K562 (cell line): Measurements from ENCODE around the gene SCAMP5. TPM values are rescaled to one million over a fixed set of nuclear protein-coding genes. Genes with fewer than 3 reads are reported as not detected.
A peak's percentile ranks its signal among the peaks of the same experiment; 100 is the strongest.

Experiments used
- ATAC-seq: fragments of 200-7000 bp; cut with Tn5 transposase; 3 replicates; pipeline ENCODE4 v1.9.1; 2020; ENCODE audit warnings: moderate library complexity
- BruUV-seq: library from RNA; stranded (reverse); fragments of 400-500 nt; replicated peaks from 2 replicates; lab custom pipeline; 2021; lab: Mats Ljungman, UMichigan
- CTCF ChIA-PET: fragments of 300-600 bp; formaldehyde crosslinking; extraction: SDS; loops from one replicate; lab custom pipeline; 2021; ENCODE audit warnings: low intra/inter-chr PET ratio; lab: Yijun Ruan, JAX
- POLR2A ChIA-PET: fragments of 300-600, 350-650 bp; sonication (Branson Sonifier 250); formaldehyde crosslinking; extraction: SDS; loops from one replicate; lab custom pipeline; 2021; ENCODE audit warnings: antibody characterized with exemption, inconsistent platforms; lab: Yijun Ruan, JAX
- DNase-seq, 4 experiments: peaks; one replicate each; pipeline versions ENCODE4 v3.0.0 to v3.0.0-alpha.2; 2011 to 2018; ENCODE audit warnings: low spot score in 3 of 4, mixed read lengths in 3 of 4; ENCODE audit errors: extremely low read depth in 1 of 4
- FAIRE-seq: peaks from 2 replicates; lab custom pipeline; 2011; peaks lifted over from hg19 to GRCh38; lab: Jason Lieb, UNC
- H2AFZ ChIP-seq: 2 replicates; pipeline ENCODE4 v1.6.0; 2011; ENCODE audit warnings: low read depth, low read length, control low read depth, inconsistent platforms
- H3K27ac ChIP-seq: fragments of 200-600 bp; 3 replicates; pipeline ENCODE4 v1.8.0; 2011; ENCODE audit warnings: low read depth, mild to moderate bottlenecking, control low read depth, inconsistent platforms, low read length, moderate library complexity, mixed read lengths; ENCODE audit errors: extremely low read depth
- H3K27me3 ChIP-seq, 2 experiments: fragments of 300-600 bp in 1 of 2; 2 replicates in 1 of 2; 3 replicates in 1 of 2; pipeline versions ENCODE4 v1.6.0 to v1.8.0; 2011; ENCODE audit warnings: inconsistent platforms in 2 of 2, low read length in 2 of 2, mild to moderate bottlenecking in 1 of 2, mixed read lengths in 1 of 2, moderate library complexity in 1 of 2; ENCODE audit not compliant: control insufficient read depth in 2 of 2, insufficient read depth in 2 of 2
- H3K36me3 ChIP-seq: fragments of 300-600 bp; 3 replicates; pipeline ENCODE4 v1.8.0; 2011; ENCODE audit warnings: mild to moderate bottlenecking, low read length, inconsistent platforms; ENCODE audit not compliant: control insufficient read depth, insufficient read depth
- H3K4me1 ChIP-seq, 2 experiments: fragments of 200-600 bp in 1 of 2; replicated peaks in 1 of 2; 2 replicates in 1 of 2; 3 replicates in 1 of 2; pipeline versions ENCODE4 v1.5.1 to v1.8.0; 2011; ENCODE audit warnings: inconsistent platforms in 2 of 2, low read length in 2 of 2, mild to moderate bottlenecking in 1 of 2, mixed read lengths in 1 of 2, moderate library complexity in 1 of 2; ENCODE audit not compliant: control insufficient read depth in 2 of 2, insufficient read depth in 2 of 2
- H3K4me2 ChIP-seq: 2 replicates; pipeline ENCODE4 v1.6.1; 2011; ENCODE audit warnings: low read length, control low read depth, inconsistent platforms, mixed read lengths; ENCODE audit not compliant: insufficient read depth
- H3K4me3 ChIP-seq: fragments of 200-600 bp; sonication (generic), shearing (Covaris generic); 2 replicates; pipeline ENCODE4 v1.5.1; 2016; ENCODE audit warnings: control low read depth, inconsistent platforms
- H3K79me2 ChIP-seq: fragments of 200-600 bp; 3 replicates; pipeline ENCODE4 v1.8.0; 2011; ENCODE audit warnings: low read length, inconsistent platforms; ENCODE audit not compliant: control insufficient read depth, insufficient read depth
- H3K9ac ChIP-seq, 2 experiments: 2 replicates each; pipeline versions ENCODE4 v1.6.0 to v1.6.1; 2011; ENCODE audit warnings: low read depth in 2 of 2, low read length in 2 of 2, control low read depth in 1 of 2, inconsistent platforms in 1 of 2, mild to moderate bottlenecking in 1 of 2, mixed read lengths in 1 of 2; ENCODE audit not compliant: insufficient read depth in 1 of 2
- H3K9me1 ChIP-seq: one replicate; pipeline ENCODE4 v1.6.0; 2011; ENCODE audit warnings: inconsistent platforms, mild to moderate bottlenecking, low read length, moderate library complexity; ENCODE audit not compliant: control insufficient read depth, insufficient read depth
- H3K9me3 ChIP-seq: replicated peaks from 2 replicates; pipeline ENCODE4 v1.5.1; 2011; ENCODE audit warnings: low read depth, low read length, inconsistent platforms; ENCODE audit not compliant: control insufficient read depth, insufficient read depth
- H4K20me1 ChIP-seq: replicated peaks from 2 replicates; pipeline ENCODE4 v1.6.1; 2011; ENCODE audit warnings: low read length, inconsistent platforms, mixed read lengths; ENCODE audit not compliant: control insufficient read depth, insufficient read depth
- BRF1 ChIP-seq: IDR thresholded peaks from 3 replicates; pipeline ENCODE4 v1.6.1; 2011; ENCODE audit warnings: borderline replicate concordance, mild to moderate bottlenecking; ENCODE audit not compliant: insufficient read length; ENCODE audit errors: extremely low read depth
- CHAMP1 ChIP-seq: fragments of 450-650 bp; IDR thresholded peaks from 2 replicates; pipeline ENCODE4 v1.6.1; 2016; ENCODE audit warnings: mild to moderate bottlenecking
- CSDE1 ChIP-seq, 2 experiments: fragments of 450-650 bp; IDR thresholded peaks; 2 replicates each; pipeline ENCODE4 v1.6.1; 2016; ENCODE audit warnings: mild to moderate bottlenecking in 1 of 2
- FOXA3 ChIP-seq, 2 experiments: fragments of 450-650 bp in 1 of 2; sonication (generic) in 1 of 2; formaldehyde crosslinking; IDR thresholded peaks in 1 of 2; conservative IDR thresholded peaks in 1 of 2; 2 replicates each; pipeline versions ENCODE4 v1.4.0 to v1.8.0; 2020 to 2022; ENCODE audit warnings: mild to moderate bottlenecking in 2 of 2, missing genetic modification reagents in 1 of 2
- GABPB1 ChIP-seq: sonication (generic); formaldehyde crosslinking; IDR thresholded peaks from 2 replicates; pipeline ENCODE4 v1.8.0; 2022; ENCODE audit warnings: mild to moderate bottlenecking, missing genetic modification reagents
- HNRNPK ChIP-seq: fragments of 200-400 bp; formaldehyde crosslinking; IDR thresholded peaks from one replicate; pipeline ENCODE4 v1.6.1; 2018; ENCODE audit warnings: mild to moderate bottlenecking, low read depth, low read length; ENCODE audit not compliant: poor library complexity, severe bottlenecking
- JUN ChIP-seq, 2 experiments: sonication (generic) in 1 of 2; formaldehyde crosslinking in 1 of 2; IDR thresholded peaks; 2 replicates each; pipeline versions ENCODE4 v1.6.1 to v1.8.0; 2012 to 2022; ENCODE audit warnings: borderline replicate concordance in 2 of 2, mild to moderate bottlenecking in 2 of 2, improper control_type of control experiment in 1 of 2, low read depth in 1 of 2, low read length in 1 of 2, missing genetic modification reagents in 1 of 2
- MTA1 ChIP-seq: fragments of 450-650 bp; IDR thresholded peaks from 2 replicates; pipeline ENCODE4 v1.6.1; 2017; ENCODE audit warnings: borderline replicate concordance
- PRDM10 ChIP-seq: fragments of 450-650 bp; IDR thresholded peaks from 2 replicates; pipeline ENCODE4 v1.6.1; 2018; ENCODE audit not compliant: partially characterized antibody
- SMARCA5 ChIP-seq: fragments of 450-650 bp; IDR thresholded peaks from 2 replicates; pipeline ENCODE4 v1.6.1; 2016
- SREBF1 ChIP-seq: fragments of 150-350 bp; IDR thresholded peaks from 2 replicates; pipeline ENCODE4 v1.6.1; 2014; ENCODE audit warnings: antibody characterized with exemption, low read depth, low read length, borderline replicate concordance
- ZNF133 ChIP-seq: fragments of 250-450 bp; sonication (Bioruptor Pico); IDR thresholded peaks from 2 replicates; pipeline ENCODE4 v1.4.0; 2020; ENCODE audit warnings: mild to moderate bottlenecking
- ZNF408 ChIP-seq: fragments of 250-450 bp; sonication (Bioruptor Pico); IDR thresholded peaks from 2 replicates; pipeline ENCODE4 v1.4.0; 2020; ENCODE audit warnings: low read depth, mild to moderate bottlenecking, moderate library complexity
- ZNF644 ChIP-seq: fragments of 200-800 bp; sonication (Bioruptor generic); IDR thresholded peaks from 2 replicates; pipeline ENCODE4 v1.6.1; 2016; ENCODE audit warnings: low read depth, missing genetic modification characterization, missing compliant biosample characterization
- ZNF707 ChIP-seq: fragments of 250-450 bp; sonication (Bioruptor Pico); conservative IDR thresholded peaks from 2 replicates; pipeline ENCODE4 v1.8.0; 2022; ENCODE audit warnings: inconsistent platforms, mild to moderate bottlenecking, moderate library complexity
- ZNF764 ChIP-seq: fragments of 250-450 bp; sonication (Bioruptor Pico); IDR thresholded peaks from 2 replicates; pipeline ENCODE4 v1.4.0; 2020; ENCODE audit warnings: low read depth, mild to moderate bottlenecking, moderate library complexity
- WGBS: fragments of 100-300 bp; shearing (Covaris generic); methylation state at CpG from one replicate; pipeline ENCODE4 v1.1.6; 2016; ENCODE audit warnings: low coverage, mixed read lengths; ENCODE audit not compliant: insufficient coverage; ENCODE audit errors: missing lambda C conversion rate; 5-methylcytosine and 5-hydroxymethylcytosine counted together
- in situ Hi-C: fragments of 300-500 bp; cut with MboI; formaldehyde crosslinking; loops from 4 replicates; pipeline ENCODE4 v1.15.0; 2018; ENCODE audit warnings: inconsistent platforms, mixed read lengths
- intact Hi-C: fragments of 100-400 bp; cut with micrococcal nuclease; formaldehyde crosslinking; loops from 2 replicates; pipeline ENCODE4 v1.14.2; 2022
- polyA plus RNA-seq, 8 experiments: library from polyadenylated mRNA; depleted of rRNA in 4 of 8; stranded (reverse) in 5 of 8; unstranded in 3 of 8; fragments of >200 nt; fragmentation: Nextera tagmentation in 2 of 8; fragmentation: Illumina TruSeq in 1 of 8; extraction: Ambion mirVana in 2 of 8; extraction: Trizol in 1 of 8; gene quantifications; 2 replicates each; pipeline versions ENCODE4 v1.2.1 to v1.2.3, GENCODE V29; 2011 to 2014; ENCODE audit warnings: inconsistent platforms in 1 of 8, missing spikeins in 1 of 8
- total RNA-seq, 7 experiments: library from RNA; depleted of rRNA in 6 of 7; stranded (reverse); fragments of >200 nt in 6 of 7; fragmentation: Illumina TruSeq in 2 of 7; extraction: Trizol in 2 of 7; gene quantifications; 2 replicates each; pipeline versions ENCODE4 v1.2.1 to v1.2.3, GENCODE V29; 2011 to 2021; ENCODE audit warnings: low replicate concordance in 1 of 7

SCAMP5 gene
- total and polyA plus RNA-seq, 9 of the 15 experiments (the other 6 are each of a cell fraction or from before 2014, with no cell fraction given) = 0.09 to 0.29 (median 0.19) TPM; not detected in 5

GRCh38 chr15:75028991-75029377 is 33.6 kb downstream of the SCAMP5 start:
- Histone ChIP-seq H2AFZ (peak overlapping the region; percentile 29; the same call in 1 of the 2 replicates), H3K4me2 (peak overlapping the region; percentile 49)
- in situ Hi-C loops = loop anchor here (5.0 to 10.0 kb wide), 3 partner anchors 173 to 646 kb away; partner anchors contain the start of gene C15orf39
- TF ChIP-seq HNRNPK = no peak
- TF ChIP-seq ZNF644 (tag) = no peak
- TF ChIP-seq ZNF764 (CRISPR knock-in tag) = no peak
- no peak for TF ChIP-seq FOXA3 (CRISPR knock-in tag; conservative IDR thresholded peaks at IDR 0.05 in 1 of 2, IDR thresholded peaks at IDR 0.05 in 1 of 2)
- TF ChIP-seq CHAMP1 = no peak
- no peak for TF ChIP-seq JUN (IDR thresholded peaks at IDR 0.05; ENCODE audit: borderline replicate concordance, low read depth, low read length)
- no peak for TF ChIP-seq JUN (CRISPR knock-in tag; IDR thresholded peaks at IDR 0.05; ENCODE audit: borderline replicate concordance)
- TF ChIP-seq CSDE1 (IDR thresholded peaks at IDR 0.05) = no peak
- TF ChIP-seq GABPB1 = no peak
- TF ChIP-seq ZNF133 (CRISPR knock-in tag) = no peak
- no peak for TF ChIP-seq PRDM10
- no peak for TF ChIP-seq BRF1
- TF ChIP-seq ZNF707 = no peak
- no peak for TF ChIP-seq ZNF408 (CRISPR knock-in tag)
- TF ChIP-seq SREBF1 = no peak
- no peak for TF ChIP-seq SMARCA5
- TF ChIP-seq MTA1 = no peak

More at GRCh38 chr15:75028991-75029377, 33.6 kb downstream of the SCAMP5 start:
- POLR2A ChIA-PET = interaction anchor here (0.6 to 1.3 kb wide), 3 partner anchors 21 to 175 kb away, joined by 3 to 20 read pairs (median 3); no protein-coding TSS in a partner anchor
- WGBS = 58% methylated on average over 4 of the region's 4 CpGs
- no peaks in the 10 kb centered on the region for H3K9me3 ChIP-seq
- no peak overlapping the region for H3K4me3 ChIP-seq
- ATAC-seq (peak; percentile 68), DNase-seq (no peak), FAIRE-seq (no peak)
- H3K36me3 ChIP-seq = peaks cover 16% of the 10 kb centered on the region
- H4K20me1 ChIP-seq = no peaks in the 10 kb centered on the region
- peak overlapping the region; percentile 3 to 23; a peak in 3 of 4 replicates for H3K9ac ChIP-seq
- no peak overlapping the region for H3K27ac ChIP-seq
- intact Hi-C loops = loop anchor here (1.0 kb wide), 1 partner anchor 176 kb away; no protein-coding TSS in a partner anchor
- CTCF ChIA-PET = interaction anchor here (0.6 to 4.3 kb wide), 4 partner anchors 11 to 599 kb away, joined by 3 to 76 read pairs (median 4); partner anchors contain the start of gene C15orf39
- peaks cover 22 to 25% of the 10 kb centered on the region in 2 experiments for H3K4me1 ChIP-seq
- no TSS peak for BruUV-seq
- H3K27me3 ChIP-seq = no peaks in the 10 kb centered on the region
- peaks cover 14% of the 10 kb centered on the region for H3K79me2 ChIP-seq
- H3K9me1 ChIP-seq = no peaks in the 10 kb centered on the region
